Measurements from ENCODE around the gene OR2W1.

OR2W1 gene

GRCh38 chr6:28996844-28997510 lies 48.0 kb downstream of the OR2W1 start:
- DNase-seq: no peak

GRCh38 chr6:28995093-28995650 lies 49.8 kb downstream of the OR2W1 start:
- DNase-seq: no peak

All from retina (tissue), 1 donor.